HFFc6 (cell line): ENCODE results near the gene SLC5A12. TPM values are rescaled to one million over a fixed set of nuclear protein-coding genes. Genes with fewer than 3 reads are reported as not detected.

Source experiments
- DNase-seq: peaks from one replicate; pipeline ENCODE4 v3.0.0-alpha.2; 2018
- H3K27ac Mint-ChIP-seq: 2 replicates; pipeline ENCODE4 v1.8.0; 2020; ENCODE audit warnings: mild to moderate bottlenecking, mixed read lengths
- H3K27me3 Mint-ChIP-seq: 2 replicates; pipeline ENCODE4 v1.8.0; 2021; ENCODE audit warnings: mild to moderate bottlenecking, moderate library complexity, mixed read lengths; ENCODE audit not compliant: insufficient read depth
- H3K36me3 Mint-ChIP-seq: 2 replicates; pipeline ENCODE4 v1.8.0; 2021; ENCODE audit warnings: low read depth, mixed read lengths
- H3K4me1 Mint-ChIP-seq: 2 replicates; pipeline ENCODE4 v1.8.0; 2020; ENCODE audit warnings: low read depth, mixed read lengths
- H3K4me3 Mint-ChIP-seq: 2 replicates; pipeline ENCODE4 v1.8.0; 2020; ENCODE audit warnings: mild to moderate bottlenecking, moderate library complexity, mixed read lengths
- H3K9me3 Mint-ChIP-seq: 2 replicates; pipeline ENCODE4 v1.8.0; 2020; ENCODE audit warnings: mild to moderate bottlenecking, mixed read lengths
- total RNA-seq, 6 experiments: library from RNA; stranded (reverse); fragmentation: NEBNext Ultra II Directional; extraction: Animal tissue kit (Norgen Biotek cat#: 25700); gene quantifications; 2 replicates in 1 of 6; 3 replicates in 5 of 6; pipeline ENCODE4 v1.2.3, GENCODE V29; 2021
- TF ChIP-seq, protein P1 (sequence below): fragments of 200-600 bp; sonication (generic); IDR thresholded peaks from 2 replicates; pipeline ENCODE4 v1.5.0; 2021; ENCODE audit warnings: antibody characterized with exemption, mild to moderate bottlenecking

SLC5A12 gene
- total RNA-seq, 6 experiments from 2014 or later, result not detected

DNA sequence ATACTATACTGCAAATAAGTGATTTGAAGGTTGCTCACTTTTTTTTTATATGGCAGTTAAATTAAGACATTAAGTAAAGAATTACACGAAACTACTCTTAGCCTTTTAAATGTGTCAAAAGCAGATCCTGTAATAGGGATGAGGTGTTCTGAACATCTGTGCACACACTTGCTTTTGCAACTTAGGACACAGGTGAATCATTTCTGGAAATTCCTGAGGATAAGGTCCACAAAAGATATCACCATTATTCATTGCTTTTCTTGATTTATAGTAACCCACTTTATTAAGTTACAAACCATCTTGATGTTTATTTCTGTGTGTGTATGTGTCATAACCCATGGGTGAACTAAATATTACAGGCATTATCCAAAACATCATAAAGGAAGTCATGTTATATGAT, 55.9 kb downstream of the SLC5A12 start:
- no peak overlapping the region for H3K27ac Mint-ChIP-seq
- no peak overlapping the region for H3K4me3 Mint-ChIP-seq
- no peak for DNase-seq
- TF ChIP-seq, protein P1, sequence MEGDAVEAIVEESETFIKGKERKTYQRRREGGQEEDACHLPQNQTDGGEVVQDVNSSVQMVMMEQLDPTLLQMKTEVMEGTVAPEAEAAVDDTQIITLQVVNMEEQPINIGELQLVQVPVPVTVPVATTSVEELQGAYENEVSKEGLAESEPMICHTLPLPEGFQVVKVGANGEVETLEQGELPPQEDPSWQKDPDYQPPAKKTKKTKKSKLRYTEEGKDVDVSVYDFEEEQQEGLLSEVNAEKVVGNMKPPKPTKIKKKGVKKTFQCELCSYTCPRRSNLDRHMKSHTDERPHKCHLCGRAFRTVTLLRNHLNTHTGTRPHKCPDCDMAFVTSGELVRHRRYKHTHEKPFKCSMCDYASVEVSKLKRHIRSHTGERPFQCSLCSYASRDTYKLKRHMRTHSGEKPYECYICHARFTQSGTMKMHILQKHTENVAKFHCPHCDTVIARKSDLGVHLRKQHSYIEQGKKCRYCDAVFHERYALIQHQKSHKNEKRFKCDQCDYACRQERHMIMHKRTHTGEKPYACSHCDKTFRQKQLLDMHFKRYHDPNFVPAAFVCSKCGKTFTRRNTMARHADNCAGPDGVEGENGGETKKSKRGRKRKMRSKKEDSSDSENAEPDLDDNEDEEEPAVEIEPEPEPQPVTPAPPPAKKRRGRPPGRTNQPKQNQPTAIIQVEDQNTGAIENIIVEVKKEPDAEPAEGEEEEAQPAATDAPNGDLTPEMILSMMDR, result no peak
- H3K36me3 Mint-ChIP-seq, result no peaks in the 10 kb centered on the region
- peaks cover 4% of the 10 kb centered on the region; the same call in 1 of the 2 replicates for H3K27me3 Mint-ChIP-seq
- H3K4me1 Mint-ChIP-seq, result no peaks in the 10 kb centered on the region
- no peaks in the 10 kb centered on the region for H3K9me3 Mint-ChIP-seq

DNA sequence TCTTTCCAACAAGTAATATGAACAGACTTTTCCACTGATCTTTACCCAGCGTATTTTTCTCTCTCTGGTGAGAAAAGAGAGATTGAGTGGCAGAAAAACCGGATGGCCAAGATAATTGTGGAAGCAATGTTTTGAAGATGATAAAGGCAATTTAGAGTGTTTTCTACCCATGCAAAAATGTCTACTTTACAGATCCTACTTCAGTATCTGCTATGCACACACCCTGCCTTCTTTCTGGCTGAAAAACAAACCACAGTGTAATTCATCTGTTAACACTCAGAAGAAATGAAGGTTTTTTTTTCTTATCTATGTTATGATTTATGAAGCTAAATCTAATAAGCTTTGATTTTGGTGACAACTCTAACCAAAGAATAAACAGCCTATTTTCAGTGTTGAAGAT, 56.8 kb downstream of the SLC5A12 start:
- H3K4me1 Mint-ChIP-seq, result no peaks in the 10 kb centered on the region
- no peaks in the 10 kb centered on the region for H3K9me3 Mint-ChIP-seq
- H3K27ac Mint-ChIP-seq, result no peak overlapping the region
- DNase-seq, result no peak
- H3K27me3 Mint-ChIP-seq, result peaks cover 4% of the 10 kb centered on the region; the same call in 1 of the 2 replicates
- TF ChIP-seq, protein P1, result no peak
- H3K4me3 Mint-ChIP-seq, result no peak overlapping the region
- H3K36me3 Mint-ChIP-seq, result no peaks in the 10 kb centered on the region

DNA sequence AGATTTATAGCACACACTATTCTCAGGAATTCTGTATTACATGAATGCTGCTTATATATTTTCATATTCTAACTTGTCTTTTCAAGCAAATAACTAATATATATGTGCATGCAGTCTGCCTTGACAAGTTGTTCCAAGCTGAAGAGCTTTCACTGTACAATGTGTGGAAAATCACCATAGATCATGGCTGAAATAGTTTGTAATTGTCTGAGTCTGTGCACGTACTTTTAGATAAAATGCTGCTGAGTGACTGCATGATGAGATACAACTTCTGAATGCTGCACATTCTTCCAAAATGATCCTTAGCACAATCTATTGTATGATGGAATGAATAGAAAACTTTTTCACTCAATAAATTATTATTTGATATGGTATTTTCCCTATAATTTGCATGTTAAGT, 58.9 kb downstream of the SLC5A12 start:
- Mint-ChIP-seq H3K4me3 (no peak overlapping the region), H3K27ac (no peak overlapping the region), H3K27me3 (no peaks in the 10 kb centered on the region), H3K36me3 (no peaks in the 10 kb centered on the region), H3K9me3 (no peaks in the 10 kb centered on the region), H3K4me1 (no peaks in the 10 kb centered on the region)
- no peak for DNase-seq
- TF ChIP-seq, protein P1, result no peak

DNA sequence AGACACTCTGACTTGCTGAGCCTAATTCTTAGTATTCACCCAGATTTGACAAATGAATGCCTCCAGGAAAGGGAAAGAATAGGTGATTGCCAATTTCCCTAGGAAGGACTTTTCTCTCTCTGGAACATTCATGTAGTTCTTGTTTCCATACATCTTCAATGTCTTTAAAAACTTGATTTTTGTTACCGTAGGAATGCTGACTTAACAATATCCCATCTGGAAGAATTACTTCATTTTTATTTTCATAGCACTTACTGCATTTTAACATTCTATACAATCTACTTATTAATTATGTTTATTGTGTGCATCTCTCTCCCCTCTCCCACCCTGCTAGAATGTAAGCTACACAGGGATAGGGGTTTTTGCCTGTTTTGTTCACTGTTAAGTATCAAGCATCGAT, 66.6 kb downstream of the SLC5A12 start:
- no peak for DNase-seq
- Mint-ChIP-seq H3K4me1 (no peaks in the 10 kb centered on the region), H3K27me3 (no peaks in the 10 kb centered on the region), H3K36me3 (no peaks in the 10 kb centered on the region), H3K9me3 (no peaks in the 10 kb centered on the region), H3K27ac (no peak overlapping the region), H3K4me3 (no peak overlapping the region)
- TF ChIP-seq, protein P1, result no peak

- Mint-ChIP-seq H3K4me3 (no peak overlapping the region), H3K9me3 (no peaks in the 10 kb centered on the region), H3K36me3 (no peaks in the 10 kb centered on the region)
These were observed 69.9 kb downstream of the SLC5A12 start for GRCh38 chr11:26651916-26652315.

More at GRCh38 chr11:26651916-26652315, 69.9 kb downstream of the SLC5A12 start:
- no peak overlapping the region for H3K27ac Mint-ChIP-seq
- H3K27me3 Mint-ChIP-seq, result peaks cover 2% of the 10 kb centered on the region; the same call in 1 of the 2 replicates
- TF ChIP-seq, protein P1, result no peak
- no peaks in the 10 kb centered on the region for H3K4me1 Mint-ChIP-seq
- DNase-seq, result no peak
